ENCODE measurements around the gene ABCF2. TPM values are rescaled to one million over a fixed set of nuclear protein-coding genes. Genes with fewer than 3 reads are reported as not detected.

Gene ABCF2
- total RNA-seq, 2 donors from 2014 or later: 11.9 to 13.5 TPM

DNA sequence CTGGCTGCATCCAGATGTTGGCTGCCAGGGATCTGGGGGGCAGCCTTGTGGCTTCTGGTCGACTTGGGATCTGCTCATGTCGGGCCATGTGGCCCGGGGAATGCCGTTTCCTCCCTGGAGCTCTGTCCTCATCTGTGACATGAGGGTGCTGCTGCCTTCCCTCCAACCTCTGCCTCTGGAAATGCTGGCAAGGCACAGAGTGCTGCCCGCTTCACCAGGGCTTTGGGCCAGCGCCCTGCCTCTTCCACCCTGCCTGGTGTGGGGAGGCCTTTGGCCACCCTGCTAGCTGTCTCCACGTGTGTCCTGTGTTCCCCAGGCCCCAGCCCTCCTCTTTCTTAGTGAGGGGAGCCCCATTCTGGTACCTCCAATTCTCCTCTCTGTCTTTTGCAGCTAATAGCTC lies 27.3 kb upstream of the ABCF2 start:
- H3K4me1 ChIP-seq: peaks cover 31% of the 10 kb centered on the region
- H3K4me3 ChIP-seq: no peak overlapping the region
- no peak overlapping the region for H3K27ac ChIP-seq
- no peaks in the 10 kb centered on the region for H3K9me3 ChIP-seq
- no peaks in the 10 kb centered on the region for H3K27me3 ChIP-seq
- no peaks in the 10 kb centered on the region for H3K36me3 ChIP-seq (replicated peaks in 1 of 2; ENCODE audit: insufficient read depth in 1 of 2, low read depth in 2 of 2)
- DNase-seq (no peak), ATAC-seq (no peak)
- 64 to 82% methylated on average over 5 to 7 of the region's 7 CpGs for WGBS, 2 donors
- intact Hi-C loops (cut with DNase I): no loop called here
- TF ChIP-seq POLR2A (IDR thresholded peaks at IDR 0.05): no peak
- TF ChIP-seq, protein P1, sequence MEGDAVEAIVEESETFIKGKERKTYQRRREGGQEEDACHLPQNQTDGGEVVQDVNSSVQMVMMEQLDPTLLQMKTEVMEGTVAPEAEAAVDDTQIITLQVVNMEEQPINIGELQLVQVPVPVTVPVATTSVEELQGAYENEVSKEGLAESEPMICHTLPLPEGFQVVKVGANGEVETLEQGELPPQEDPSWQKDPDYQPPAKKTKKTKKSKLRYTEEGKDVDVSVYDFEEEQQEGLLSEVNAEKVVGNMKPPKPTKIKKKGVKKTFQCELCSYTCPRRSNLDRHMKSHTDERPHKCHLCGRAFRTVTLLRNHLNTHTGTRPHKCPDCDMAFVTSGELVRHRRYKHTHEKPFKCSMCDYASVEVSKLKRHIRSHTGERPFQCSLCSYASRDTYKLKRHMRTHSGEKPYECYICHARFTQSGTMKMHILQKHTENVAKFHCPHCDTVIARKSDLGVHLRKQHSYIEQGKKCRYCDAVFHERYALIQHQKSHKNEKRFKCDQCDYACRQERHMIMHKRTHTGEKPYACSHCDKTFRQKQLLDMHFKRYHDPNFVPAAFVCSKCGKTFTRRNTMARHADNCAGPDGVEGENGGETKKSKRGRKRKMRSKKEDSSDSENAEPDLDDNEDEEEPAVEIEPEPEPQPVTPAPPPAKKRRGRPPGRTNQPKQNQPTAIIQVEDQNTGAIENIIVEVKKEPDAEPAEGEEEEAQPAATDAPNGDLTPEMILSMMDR (IDR thresholded peaks at IDR 0.05): no peak

DNA sequence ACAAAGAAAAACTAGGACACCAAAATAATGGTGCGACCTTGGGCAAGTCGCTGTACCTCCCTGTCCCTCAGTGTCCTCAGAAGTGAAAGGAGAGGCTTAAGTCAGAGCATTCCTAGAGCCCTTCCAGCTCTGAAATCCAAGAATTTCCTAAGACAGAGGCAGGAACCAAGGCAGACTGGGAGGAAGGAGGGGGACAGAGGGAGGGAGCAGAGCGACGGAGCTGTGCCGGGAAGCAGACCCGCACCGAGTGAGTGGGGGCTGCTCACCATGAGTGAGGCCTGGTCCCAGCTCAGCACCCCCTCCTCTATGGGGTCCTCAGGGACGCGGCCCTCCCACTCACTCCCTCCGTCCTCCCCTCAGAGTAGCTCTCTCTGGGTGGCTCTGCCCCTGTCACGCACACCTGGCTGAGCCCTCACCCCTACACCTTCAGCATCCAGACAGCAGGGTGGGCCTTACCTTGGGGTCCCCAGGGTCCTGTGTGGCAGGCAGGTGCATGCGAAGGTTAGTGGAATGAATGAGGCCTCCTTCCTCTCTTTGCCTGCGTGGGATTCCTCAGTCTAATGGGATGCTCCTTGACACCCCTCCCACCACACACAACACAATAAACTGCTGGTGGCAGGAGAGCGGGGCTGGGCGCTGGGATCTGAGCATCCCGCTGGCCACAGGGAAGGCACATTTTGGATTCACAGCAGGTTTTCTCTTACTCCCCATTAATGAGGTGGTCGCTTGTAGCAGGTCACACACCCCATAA lies 26.1 kb upstream of the ABCF2 start:
- no peak overlapping the region for H3K4me3 ChIP-seq
- no peak for TF ChIP-seq POLR2A (IDR thresholded peaks at IDR 0.05)
- TF ChIP-seq, protein P1 (IDR thresholded peaks at IDR 0.05): no peak
- 76 to 82% methylated on average over 12 to 17 of the region's 17 CpGs for WGBS, 2 donors
- H3K36me3 ChIP-seq (replicated peaks in 1 of 2; ENCODE audit: insufficient read depth in 1 of 2, low read depth in 2 of 2): no peaks in the 10 kb centered on the region
- no peaks in the 10 kb centered on the region for H3K9me3 ChIP-seq
- peaks cover 35% of the 10 kb centered on the region for H3K4me1 ChIP-seq
- no peak for ATAC-seq
- H3K27ac ChIP-seq: peak overlapping the region in 3 of 4 donors; percentile 72 to 93 (median 93)
- intact Hi-C loops (cut with DNase I): no loop called here
- no peaks in the 10 kb centered on the region for H3K27me3 ChIP-seq
- DNase-seq: no peak

DNA sequence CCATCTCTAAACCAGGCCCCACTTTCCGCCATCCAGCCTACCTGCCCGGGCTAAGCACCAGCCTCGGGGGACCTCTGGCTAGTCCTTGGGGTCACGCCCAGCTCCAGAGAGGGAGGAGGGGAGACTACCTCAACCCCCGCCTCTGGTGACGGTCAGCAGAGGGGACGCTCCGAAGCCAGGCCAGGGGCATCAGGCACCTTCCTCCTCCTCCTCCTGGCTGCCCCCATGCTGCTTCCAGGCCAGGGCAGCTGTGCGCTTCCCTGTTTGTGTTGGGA lies 25.5 kb upstream of the ABCF2 start:
- Histone ChIP-seq H3K4me3 (no peak overlapping the region), H3K4me1 (peaks cover 41% of the 10 kb centered on the region), H3K9me3 (no peaks in the 10 kb centered on the region), H3K27ac (peak overlapping the region; percentile 62 to 93 (median 82)), H3K27me3 (no peaks in the 10 kb centered on the region), H3K36me3 (replicated peaks in 1 of 2; ENCODE audit: insufficient read depth in 1 of 2, low read depth in 2 of 2) (no peaks in the 10 kb centered on the region)
- 38 to 43% methylated on average over 6 to 8 of the region's 9 CpGs for WGBS, 2 donors
- intact Hi-C loops (cut with DNase I): no loop called here
- no peak for ATAC-seq
- TF ChIP-seq, protein P1 (IDR thresholded peaks at IDR 0.05): no peak
- no peak for TF ChIP-seq POLR2A (IDR thresholded peaks at IDR 0.05)
- DNase-seq: no peak

DNA sequence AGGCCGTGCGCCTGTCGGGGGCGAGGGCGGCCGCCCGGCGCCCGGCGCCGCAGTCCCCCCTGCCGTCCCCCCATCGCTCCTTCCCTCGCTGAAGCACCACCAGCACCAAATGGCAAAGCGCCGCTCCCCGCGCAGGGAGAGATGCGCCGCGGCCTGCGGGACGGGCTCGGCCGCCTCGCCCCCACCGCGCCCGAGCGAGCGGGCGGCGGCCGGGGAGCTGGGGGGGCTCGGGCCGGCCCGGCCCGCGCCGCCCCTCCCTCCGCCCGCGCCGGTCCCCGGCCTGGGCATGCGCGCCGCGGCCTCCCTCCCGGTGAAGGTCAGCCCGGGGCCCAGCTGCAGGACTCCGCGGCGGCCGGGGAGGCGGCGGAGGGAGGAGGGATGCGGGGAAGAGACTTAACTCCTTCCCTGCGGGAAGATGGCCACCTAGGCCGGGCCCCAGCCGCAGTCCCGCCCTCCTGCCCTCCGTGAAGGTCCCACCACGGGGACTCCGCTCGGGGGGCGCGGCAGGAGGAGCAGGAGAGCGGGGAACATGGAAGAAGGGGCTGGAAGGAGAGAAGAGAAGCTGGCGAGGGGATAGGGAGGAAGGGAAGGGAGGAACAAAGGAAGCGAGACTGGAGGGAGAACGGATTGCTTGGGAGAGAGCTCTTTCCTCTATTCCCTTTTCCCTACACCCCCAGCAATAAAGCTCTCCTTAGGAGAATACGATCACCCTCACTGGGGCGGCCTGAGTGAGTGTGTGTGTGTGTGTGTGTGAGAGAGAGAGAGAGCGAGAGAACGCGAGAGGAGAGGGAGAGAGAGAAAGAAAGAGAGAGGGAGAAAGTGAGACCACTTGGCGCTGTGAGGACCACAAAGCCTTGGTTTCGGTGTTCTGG lies 24.9 kb upstream of the ABCF2 start:
- Histone ChIP-seq H3K36me3 (replicated peaks in 1 of 2; ENCODE audit: insufficient read depth in 1 of 2, low read depth in 2 of 2) (no peaks in the 10 kb centered on the region), H3K27ac (peak overlapping the region; percentile 62 to 93 (median 90)), H3K4me1 (peaks cover 47% of the 10 kb centered on the region), H3K9me3 (no peaks in the 10 kb centered on the region), H3K27me3 (no peaks in the 10 kb centered on the region), H3K4me3 (no peak overlapping the region)
- DNase-seq: peak; percentile 69 to 78 (median 75)
- intact Hi-C loops (cut with DNase I): no loop called here
- peak in 2 of 3 donors; percentile 49 to 55 for TF ChIP-seq POLR2A (IDR thresholded peaks at IDR 0.05)
- TF ChIP-seq, protein P1 (IDR thresholded peaks at IDR 0.05): no peak
- ATAC-seq: peak; percentile 66
- WGBS, 2 donors: 4 to 12% methylated on average over 21 to 63 of the region's 79 CpGs
